Measurements from ENCODE around the gene TMBIM6.
"Not testable (repeated sequence)": the region's sequence is repeated elsewhere in the genome, so short reads cannot be mapped to it uniquely, and the experiment has no call there.

TMBIM6 gene

DNA sequence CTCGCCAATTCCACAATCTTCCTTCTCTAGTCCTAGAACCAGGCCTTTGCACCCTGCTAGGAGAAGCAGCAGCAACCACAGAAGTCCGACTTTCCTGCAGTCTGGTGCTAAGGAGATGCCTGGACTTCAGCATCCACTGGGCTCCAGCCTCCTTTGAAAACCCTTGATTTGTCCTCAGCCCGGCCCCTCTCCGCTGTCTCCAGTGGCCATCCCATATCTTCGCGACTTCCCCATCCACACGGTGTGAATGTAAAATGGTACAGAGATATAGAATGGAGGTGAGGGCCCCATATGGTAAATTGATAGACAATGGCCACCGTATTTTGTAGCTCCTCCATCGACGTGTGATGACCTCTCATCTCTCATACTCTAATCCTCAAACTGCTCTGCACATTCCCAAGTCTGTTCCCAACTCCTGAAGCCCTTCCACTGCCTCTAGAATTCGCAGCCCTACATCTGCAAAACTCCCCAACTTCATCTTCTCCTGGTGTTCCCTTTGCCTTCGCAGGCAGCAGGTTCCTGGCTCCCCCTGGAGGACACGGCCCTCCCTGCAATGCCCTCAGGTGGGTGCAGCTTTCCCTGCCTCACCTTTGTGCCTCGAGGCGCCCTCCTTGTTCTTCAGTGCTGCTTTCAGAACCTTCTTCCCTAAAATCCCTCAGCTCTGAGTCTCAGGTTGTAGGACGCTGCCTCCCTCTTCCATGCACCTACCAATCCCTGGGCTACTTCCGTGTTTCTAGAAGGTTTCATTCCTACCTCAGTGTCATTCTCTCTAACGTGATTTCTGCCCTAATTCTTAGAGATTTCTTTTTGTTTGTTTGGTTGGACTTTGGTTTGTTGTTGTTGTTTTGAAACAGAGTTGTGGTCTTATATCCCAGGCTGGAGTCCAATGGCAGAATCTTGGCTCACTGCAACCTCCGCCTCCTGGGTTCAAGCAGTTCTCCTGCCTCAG lies 36.7 kb downstream of the TMBIM6 start:
- Histone ChIP-seq H3K9me3 (replicated peaks; ENCODE audit: insufficient read depth, low read length) (no peaks in the 10 kb centered on the region), H3K27ac (ENCODE audit: low read length) (no peak overlapping the region), H3K4me3 (ENCODE audit: low read length) (no peak overlapping the region), H3K79me2 (ENCODE audit: low read length) (no peaks in the 10 kb centered on the region), H3K4me1 (ENCODE audit: low read length) (no peaks in the 10 kb centered on the region), H3K9me2 (replicated peaks; ENCODE audit: insufficient read depth, low read length) (no peaks in the 10 kb centered on the region), H3K4me2 (ENCODE audit: low read depth, low read length) (peak overlapping the region; percentile 58; the same call in 1 of the 2 replicates), H3K27me3 (replicated peaks; ENCODE audit: insufficient read depth, low read length) (no peaks in the 10 kb centered on the region), H3K9ac (ENCODE audit: low read length) (no peak overlapping the region), H4K20me1 (ENCODE audit: insufficient read depth, low read length) (no peaks in the 10 kb centered on the region), H3K36me3 (replicated peaks; ENCODE audit: insufficient read depth, low read length) (no peaks in the 10 kb centered on the region), H2AFZ (ENCODE audit: low read length) (peak overlapping the region; percentile 76; the same call in 1 of the 2 replicates), H3F3A (ENCODE audit: insufficient read depth, low read length) (no peaks in the 10 kb centered on the region)
- DNase-seq = peak; percentile 59
- TF ChIP-seq CTCF (IDR thresholded peaks at IDR 0.05; ENCODE audit: low read length) = peak; percentile 95
- TF ChIP-seq EZH2phosphoT487 (IDR thresholded peaks at IDR 0.05; ENCODE audit: low read length) = no peak

GRCh38 chr12:49779581-49779980 lies 38.2 kb downstream of the TMBIM6 start:
- H3K27ac ChIP-seq (ENCODE audit: low read length) = no peak overlapping the region
- no peak overlapping the region for H3K9ac ChIP-seq (ENCODE audit: low read length)
- H3K79me2 ChIP-seq (ENCODE audit: low read length) = no peaks in the 10 kb centered on the region
- H3K4me1 ChIP-seq (ENCODE audit: low read length) = no peaks in the 10 kb centered on the region
- no peak overlapping the region for H3K4me3 ChIP-seq (ENCODE audit: low read length)
- TF ChIP-seq EZH2 (optimal IDR thresholded peaks at IDR 0.05; ENCODE audit: low read depth, low read length) (no peak), EZH2phosphoT487 (IDR thresholded peaks at IDR 0.05; ENCODE audit: low read length) (no peak), CTCF (IDR thresholded peaks at IDR 0.05; ENCODE audit: low read length) (no peak)
- no peaks in the 10 kb centered on the region for H3K9me2 ChIP-seq (replicated peaks; ENCODE audit: insufficient read depth, low read length)
- H3K36me3 ChIP-seq (replicated peaks; ENCODE audit: insufficient read depth, low read length) = no peaks in the 10 kb centered on the region
- no peak overlapping the region for H2AFZ ChIP-seq (ENCODE audit: low read length)
- H4K20me1 ChIP-seq (ENCODE audit: insufficient read depth, low read length) = no peaks in the 10 kb centered on the region
- no peaks in the 10 kb centered on the region for H3K9me3 ChIP-seq (replicated peaks; ENCODE audit: insufficient read depth, low read length)
- DNase-seq = no peak
- no peaks in the 10 kb centered on the region for H3F3A ChIP-seq (ENCODE audit: insufficient read depth, low read length)
- no peak overlapping the region for H3K4me2 ChIP-seq (ENCODE audit: low read depth, low read length)
- no peaks in the 10 kb centered on the region for H3K27me3 ChIP-seq (replicated peaks; ENCODE audit: insufficient read depth, low read length)

DNA sequence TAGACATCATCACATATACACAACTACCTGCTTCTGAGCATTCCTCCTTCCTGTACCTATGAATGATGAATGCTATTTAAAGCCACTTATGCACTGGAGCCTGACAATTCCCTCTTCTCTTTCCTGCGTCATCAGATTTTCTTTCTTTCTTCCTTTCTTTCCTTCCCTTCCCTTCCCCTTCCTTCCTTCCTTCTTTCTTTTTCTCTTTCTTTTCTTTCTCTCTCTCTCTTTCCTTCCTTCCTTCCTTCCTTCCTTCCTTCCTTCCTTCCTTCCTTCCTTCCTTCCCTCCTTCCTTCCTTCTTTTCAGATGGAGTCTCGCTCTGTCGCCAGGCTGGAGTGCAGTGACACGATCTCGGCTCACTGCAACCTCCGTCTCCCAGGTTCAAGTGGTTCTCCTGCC lies 39.6 kb downstream of the TMBIM6 start:
- H3K4me3 ChIP-seq (ENCODE audit: low read length); H4K20me1 ChIP-seq (ENCODE audit: insufficient read depth, low read length); DNase-seq; H3K9me3 ChIP-seq (replicated peaks; ENCODE audit: insufficient read depth, low read length); H3K27me3 ChIP-seq (replicated peaks; ENCODE audit: insufficient read depth, low read length); H3K4me2 ChIP-seq (ENCODE audit: low read depth, low read length); H3K4me1 ChIP-seq (ENCODE audit: low read length); H3K79me2 ChIP-seq (ENCODE audit: low read length); H3K9me2 ChIP-seq (replicated peaks; ENCODE audit: insufficient read depth, low read length); H3F3A ChIP-seq (ENCODE audit: insufficient read depth, low read length); H2AFZ ChIP-seq (ENCODE audit: low read length); H3K36me3 ChIP-seq (replicated peaks; ENCODE audit: insufficient read depth, low read length); H3K9ac ChIP-seq (ENCODE audit: low read length); H3K27ac ChIP-seq (ENCODE audit: low read length): not testable (repeated sequence)
